ENCODE data around the gene MON2. TPM values are rescaled to one million over a fixed set of nuclear protein-coding genes. Genes with fewer than 3 reads are reported as not detected.

Gene MON2
- total and polyA plus RNA-seq, 12 donors, result 13.9 to 78.2 (median 41.4) TPM

DNA sequence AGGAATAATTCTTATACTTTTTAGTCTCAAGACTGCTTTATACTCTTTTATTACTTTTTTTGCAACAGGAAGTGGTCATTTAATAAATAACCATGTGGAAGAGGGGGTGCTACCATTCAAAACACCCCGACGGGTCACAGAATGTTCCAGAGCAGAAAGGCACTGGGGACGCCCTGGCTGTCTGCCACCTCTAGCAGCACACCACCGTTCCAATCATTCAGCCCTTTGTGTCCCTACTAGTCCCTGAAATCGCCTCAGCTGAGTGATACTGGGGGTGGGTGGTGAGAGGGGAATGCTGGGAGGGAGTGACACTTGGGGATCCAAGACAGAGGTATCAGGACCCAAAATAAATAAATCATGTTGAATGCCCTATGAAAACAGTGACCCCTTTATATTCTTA is 52.4 kb downstream of the MON2 start:
- Histone ChIP-seq H3K4me1 (replicated peaks in 1 of 2) (peaks cover 0 to 18% of the 10 kb centered on the region in 2 donors), H3K9me3 (replicated peaks in 1 of 3) (no peaks in the 10 kb centered on the region), H3K36me3 (replicated peaks in 1 of 2) (no peaks in the 10 kb centered on the region), H3K27me3 (no peaks in the 10 kb centered on the region), H3K4me3 (no peak overlapping the region), H3K27ac (peak overlapping the region in 2 of 5 donors; percentile 3 to 26)
- intact Hi-C loops (cut with DNase I), result no loop called here
- peak in 1 of 7 donors; percentile 64 for DNase-seq
- no peak for TF ChIP-seq POLR2A (IDR thresholded peaks at IDR 0.05)
- no peak for TF ChIP-seq CTCF (IDR thresholded peaks at IDR 0.05)
- 61 to 76% (median 76%) methylated on average over 5 of the region's 5 CpGs for WGBS, 4 donors

GRCh38 chr12:62520361-62520760 is 53.7 kb downstream of the MON2 start:
- DNase-seq, result no peak
- no peaks in the 10 kb centered on the region for H3K9me3 ChIP-seq (replicated peaks in 1 of 3)
- H3K4me3 ChIP-seq, result no peak overlapping the region
- no peak for TF ChIP-seq CTCF (IDR thresholded peaks at IDR 0.05)
- H3K36me3 ChIP-seq (replicated peaks in 1 of 2), result no peaks in the 10 kb centered on the region
- H3K4me1 ChIP-seq (replicated peaks in 1 of 2), result peaks cover 0 to 27% of the 10 kb centered on the region in 2 donors
- intact Hi-C loops (cut with DNase I), result no loop called here
- no peak overlapping the region for H3K27ac ChIP-seq
- no peaks in the 10 kb centered on the region for H3K27me3 ChIP-seq
- 89 to 97% (median 90%) methylated on average over 5 of the region's 5 CpGs for WGBS, 4 donors

DNA sequence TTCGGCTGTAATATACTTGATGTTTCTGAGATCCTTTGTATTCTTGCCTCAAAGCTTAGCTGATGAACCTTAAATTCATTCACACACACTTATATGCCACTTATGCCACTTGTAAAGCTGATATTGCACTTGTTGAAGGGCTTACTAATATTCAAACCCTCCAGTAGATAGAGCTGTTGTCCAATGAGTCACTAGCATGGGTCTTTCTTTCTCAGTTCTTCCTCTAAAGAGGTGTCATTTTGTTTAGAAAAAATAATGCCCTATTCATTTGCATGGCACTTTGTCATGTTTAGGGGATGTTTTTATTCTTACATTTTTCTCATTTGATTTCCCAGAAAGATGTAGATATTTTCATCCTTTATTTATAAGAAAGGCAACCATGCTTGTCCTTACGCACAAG is 56.4 kb downstream of the MON2 start:
- WGBS, 4 donors, result 97 to 99% (median 98%) methylated on average over 2 of the region's 2 CpGs
- H3K4me3 ChIP-seq, result no peak overlapping the region
- no peaks in the 10 kb centered on the region for H3K36me3 ChIP-seq (replicated peaks in 1 of 2)
- TF ChIP-seq CTCF (IDR thresholded peaks at IDR 0.05), result no peak
- TF ChIP-seq POLR2A (IDR thresholded peaks at IDR 0.05), result no peak
- no peak for DNase-seq
- H3K27ac ChIP-seq, result no peak overlapping the region
- H3K4me1 ChIP-seq (replicated peaks in 1 of 2), result peaks cover 0 to 22% of the 10 kb centered on the region in 2 donors
- no peaks in the 10 kb centered on the region for H3K9me3 ChIP-seq (replicated peaks in 1 of 3)
- no peaks in the 10 kb centered on the region for H3K27me3 ChIP-seq
- intact Hi-C loops (cut with DNase I), result no loop called here

- TF ChIP-seq POLR2A (IDR thresholded peaks at IDR 0.05), result no peak
- TF ChIP-seq CTCF (IDR thresholded peaks at IDR 0.05), result no peak
- peaks cover 0 to 15% of the 10 kb centered on the region in 2 donors for H3K4me1 ChIP-seq (replicated peaks in 1 of 2)
- 58 to 70% (median 69%) methylated on average over 1 of the region's 1 CpG for WGBS, 4 donors
Measured at GRCh38 chr12:62523619-62524018, 57.0 kb downstream of the MON2 start.

More at GRCh38 chr12:62523619-62524018, 57.0 kb downstream of the MON2 start:
- no peak for DNase-seq
- no peak overlapping the region for H3K4me3 ChIP-seq
- no peaks in the 10 kb centered on the region for H3K27me3 ChIP-seq
- intact Hi-C loops (cut with DNase I), result no loop called here
- H3K27ac ChIP-seq, result no peak overlapping the region
- H3K36me3 ChIP-seq (replicated peaks in 1 of 2), result no peaks in the 10 kb centered on the region
- H3K9me3 ChIP-seq (replicated peaks in 1 of 3), result no peaks in the 10 kb centered on the region
